Activated T-cell treated with anti-CD3 and anti-CD28 coated beads for 1 hour (primary cell): ENCODE results near the gene TMEM101.
"Not testable (repeated sequence)": the region's sequence is repeated elsewhere in the genome, so short reads cannot be mapped to it uniquely, and the experiment has no call there.

Experiments
- DNase-seq: peaks from one replicate; pipeline ENCODE4 v3.0.0-alpha.2; 2020; ENCODE audit warnings: low read depth

The TMEM101 gene

DNA sequence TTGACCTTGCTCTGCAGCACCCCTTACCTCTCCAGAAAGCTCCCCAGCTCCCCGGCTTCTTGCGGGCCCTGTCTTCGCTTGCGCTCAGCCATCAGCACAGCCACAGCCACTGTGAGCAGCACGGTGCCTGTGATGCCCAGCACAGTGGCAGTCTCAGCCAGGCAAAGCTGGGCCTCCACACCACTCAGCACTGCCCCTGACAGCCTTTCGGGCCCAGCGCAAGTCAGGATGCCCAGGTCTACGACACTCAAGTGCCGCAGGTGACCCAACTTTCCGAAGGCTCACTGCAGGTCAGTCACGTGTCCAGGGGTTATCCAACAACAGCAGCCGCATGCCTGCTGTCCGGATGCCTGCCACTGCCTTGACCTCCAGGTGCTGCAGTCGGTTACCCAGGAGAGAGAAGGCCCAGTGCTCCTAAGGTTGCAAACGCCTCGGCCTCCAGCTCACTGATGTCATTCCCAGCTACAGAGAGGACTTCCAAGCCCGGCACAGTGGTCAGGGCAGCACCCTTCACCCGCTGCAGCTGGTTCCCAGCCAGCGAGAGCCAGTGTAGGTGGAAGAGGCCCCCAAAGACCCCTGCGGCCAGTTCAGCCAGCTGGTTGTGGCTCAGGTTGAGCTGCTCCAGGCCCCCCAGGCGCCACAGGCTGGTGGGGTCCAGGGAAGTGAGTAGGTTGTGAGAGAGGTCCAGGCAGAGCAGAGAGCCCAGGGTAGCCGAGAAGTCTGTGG, 8.9 kb upstream of the TMEM101 start:
- no peak for DNase-seq

DNA sequence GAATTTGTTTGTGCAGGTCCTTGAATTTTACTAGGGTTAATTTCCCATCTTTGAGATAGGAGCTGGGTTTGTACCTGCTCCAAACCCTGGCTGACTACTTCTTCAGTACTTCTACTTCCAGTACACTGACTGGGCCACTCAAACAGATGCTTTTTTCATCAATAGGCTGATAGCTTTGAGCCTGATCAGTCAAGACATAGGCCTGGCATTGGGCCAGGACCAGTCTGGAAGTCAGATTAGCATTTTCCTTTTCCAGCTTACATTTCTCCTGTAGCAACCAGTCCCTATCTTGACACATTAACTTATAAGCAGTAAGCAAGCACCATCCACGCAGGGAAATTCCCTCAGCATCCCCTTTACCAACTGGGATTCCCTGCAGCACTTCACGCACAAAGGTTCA, 7.5 kb upstream of the TMEM101 start:
- no peak for DNase-seq

DNA sequence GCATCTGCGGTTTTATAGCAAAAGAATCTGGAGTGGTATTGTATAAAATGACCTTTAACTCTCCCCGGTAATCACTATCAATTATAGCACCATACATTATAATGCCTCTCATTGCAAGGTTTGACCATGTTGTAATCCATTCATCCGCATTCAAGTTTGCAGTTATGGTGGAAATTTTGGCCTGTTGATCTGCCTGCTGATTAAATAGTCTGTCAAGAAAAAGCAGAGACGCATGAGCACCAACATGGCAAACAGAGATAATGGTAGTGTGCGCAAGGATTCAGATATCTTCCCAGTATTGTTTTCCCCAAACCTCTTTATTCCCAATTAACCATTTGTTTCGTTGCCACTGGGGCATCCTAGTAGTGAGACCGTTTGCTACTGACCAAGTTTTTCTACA, 6.5 kb upstream of the TMEM101 start:
- not testable (repeated sequence) for DNase-seq

DNA sequence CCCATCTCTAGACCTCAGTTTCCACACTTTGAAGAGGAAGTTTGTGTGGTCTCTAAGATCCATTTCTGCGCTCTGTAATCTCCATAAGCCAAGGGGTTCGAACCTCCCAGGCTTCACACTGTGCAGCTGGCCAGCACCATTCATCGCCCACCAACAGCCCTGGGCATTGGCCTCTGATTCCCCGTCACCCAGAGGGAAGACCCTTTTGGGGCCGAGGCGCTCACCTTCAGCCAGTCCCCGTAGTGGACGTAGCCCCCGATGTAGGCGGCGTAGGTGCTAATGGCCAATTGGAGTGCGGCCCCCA, 678 bp downstream of the TMEM101 start:
- no peak for DNase-seq

DNA sequence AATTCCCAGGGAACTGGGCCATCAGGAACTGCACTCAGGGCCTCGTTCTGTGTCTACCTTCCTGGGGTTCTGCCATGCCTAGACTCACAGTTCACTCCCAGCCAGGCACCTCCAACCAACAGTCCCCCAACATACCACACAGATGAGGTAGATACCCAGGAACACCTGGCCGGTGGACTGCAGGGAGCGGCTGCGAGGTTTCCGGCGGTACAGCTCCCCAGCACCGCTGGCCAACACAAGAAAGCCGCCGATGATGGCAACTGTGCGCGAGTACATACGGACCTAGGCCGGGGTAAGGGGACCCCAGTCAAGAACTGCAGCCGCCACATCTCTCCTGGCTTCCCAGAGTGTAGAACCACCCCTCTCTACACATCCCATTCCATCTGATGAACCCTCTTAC, 1.9 kb downstream of the TMEM101 start:
- no peak for DNase-seq

DNA sequence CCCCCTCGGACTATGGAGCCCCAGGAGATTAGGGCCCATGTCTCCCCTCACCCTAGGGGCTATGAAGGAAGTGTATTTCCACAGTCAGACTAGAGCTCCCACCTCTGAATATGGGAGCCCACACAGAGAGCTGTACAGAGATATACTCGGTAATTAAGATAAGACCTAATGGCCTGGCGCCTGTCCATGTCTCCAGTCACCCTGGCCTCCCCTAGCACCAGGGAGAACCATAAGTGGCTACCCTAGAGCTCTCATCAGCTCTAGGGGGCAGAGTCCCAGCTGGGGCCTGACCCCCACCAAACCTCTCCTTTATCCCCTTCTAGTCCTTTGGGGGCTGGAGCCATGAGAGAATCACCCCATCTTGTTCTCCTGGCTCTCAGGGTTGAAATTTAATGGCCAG, 2.4 kb downstream of the TMEM101 start:
- no peak for DNase-seq

DNA sequence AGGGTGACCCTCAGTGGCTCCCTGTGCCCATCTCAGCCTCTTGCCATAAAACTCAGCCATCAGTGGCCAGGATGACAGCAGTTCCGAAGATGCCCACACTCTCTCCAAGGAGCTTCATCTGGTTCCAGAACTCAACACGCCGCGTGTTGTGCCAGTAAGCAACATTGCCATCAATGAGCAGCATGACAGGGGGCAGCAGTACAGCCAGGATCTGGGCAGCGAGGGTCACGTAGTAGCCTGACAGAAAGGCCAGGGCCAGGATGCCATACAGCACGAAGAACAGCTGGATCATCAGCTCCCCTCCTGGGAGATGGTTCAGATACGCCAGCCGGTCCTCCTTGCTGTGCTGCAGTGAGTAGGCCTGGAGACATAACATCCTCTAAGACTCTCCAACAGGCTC, 2.9 kb downstream of the TMEM101 start:
- DNase-seq: no peak

- DNase-seq: no peak
These were observed 3.7 kb downstream of the TMEM101 start for GRCh38 chr17:44010966-44011647.

GRCh38 chr17:44008205-44008909, 6.4 kb downstream of the TMEM101 start:
- DNase-seq: no peak

- no peak for DNase-seq
These were observed 7.2 kb downstream of the TMEM101 start for GRCh38 chr17:44007346-44008204.

DNA sequence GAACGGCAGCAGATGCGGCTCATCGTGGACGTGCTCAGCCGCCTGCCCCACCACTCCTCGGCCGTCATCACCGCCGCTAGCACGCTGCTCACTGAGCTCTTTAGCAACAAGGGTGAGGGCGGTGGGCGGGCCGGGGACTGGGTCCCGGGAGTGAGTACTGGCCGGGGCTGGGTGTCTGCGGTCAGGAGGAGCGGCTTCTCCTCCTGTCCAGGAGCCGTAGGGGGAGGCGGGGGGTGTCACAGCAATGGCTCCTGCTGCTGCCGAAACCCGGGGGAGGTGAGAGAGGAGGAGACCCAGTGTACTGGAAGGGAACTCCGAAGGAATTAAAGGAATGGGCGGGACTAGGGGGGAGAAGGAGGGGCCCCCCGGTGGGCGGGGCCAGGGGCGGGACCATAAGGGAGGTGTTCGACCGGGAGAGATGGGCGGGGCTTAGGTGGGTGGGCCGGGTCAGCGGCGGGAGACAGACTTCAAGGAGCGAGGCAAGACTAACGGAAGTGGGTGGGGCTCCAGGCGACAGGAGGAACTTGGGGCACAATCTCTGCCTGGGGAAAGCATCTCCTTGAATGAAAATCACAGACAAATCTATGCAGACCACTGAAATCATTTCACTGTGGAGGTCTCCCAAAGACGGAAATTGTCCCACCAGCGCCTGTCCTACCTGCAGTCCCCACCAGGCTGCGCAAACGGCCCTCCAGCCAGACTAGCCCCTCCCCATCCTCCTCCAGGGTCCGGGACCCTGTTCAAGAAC, 8.0 kb downstream of the TMEM101 start:
- peak; percentile 99 for DNase-seq

- DNase-seq: no peak
These were observed 8.5 kb downstream of the TMEM101 start for GRCh38 chr17:44006272-44006597.

DNA sequence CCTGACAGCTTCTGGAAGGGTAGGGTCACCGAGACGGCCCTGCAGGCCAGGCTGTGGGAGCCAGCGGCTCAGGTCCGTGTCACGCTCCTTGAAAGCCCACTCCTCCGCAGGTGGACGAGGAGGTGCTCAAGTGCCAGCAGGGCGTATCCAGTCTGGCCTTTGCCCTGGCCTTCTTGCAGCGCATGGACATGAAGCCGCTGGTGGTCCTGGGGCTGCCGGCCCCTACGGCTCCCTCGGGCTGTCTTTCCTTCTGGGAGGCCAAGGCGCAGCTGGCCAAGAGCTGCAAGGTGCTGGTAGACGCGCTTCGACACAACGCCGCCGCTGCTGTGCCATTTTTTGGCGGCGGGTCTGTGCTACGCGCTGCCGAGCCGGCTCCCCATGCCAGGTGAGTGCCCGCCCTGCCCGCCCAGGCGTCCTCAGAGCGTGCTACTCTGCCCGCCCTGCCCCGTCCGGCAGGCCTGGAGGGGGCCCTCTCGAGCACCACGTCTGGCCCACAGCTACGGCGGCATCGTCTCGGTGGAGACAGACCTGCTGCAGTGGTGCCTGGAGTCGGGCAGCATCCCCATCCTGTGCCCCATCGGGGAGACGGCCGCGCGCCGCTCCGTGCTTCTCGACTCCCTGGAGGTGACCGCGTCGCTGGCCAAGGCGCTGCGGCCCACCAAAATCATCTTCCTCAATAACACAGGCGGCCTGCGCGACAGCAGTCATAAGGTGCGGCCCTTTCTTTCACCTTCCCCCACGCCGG, 9.1 kb downstream of the TMEM101 start:
- DNase-seq: peak; percentile 18

DNA sequence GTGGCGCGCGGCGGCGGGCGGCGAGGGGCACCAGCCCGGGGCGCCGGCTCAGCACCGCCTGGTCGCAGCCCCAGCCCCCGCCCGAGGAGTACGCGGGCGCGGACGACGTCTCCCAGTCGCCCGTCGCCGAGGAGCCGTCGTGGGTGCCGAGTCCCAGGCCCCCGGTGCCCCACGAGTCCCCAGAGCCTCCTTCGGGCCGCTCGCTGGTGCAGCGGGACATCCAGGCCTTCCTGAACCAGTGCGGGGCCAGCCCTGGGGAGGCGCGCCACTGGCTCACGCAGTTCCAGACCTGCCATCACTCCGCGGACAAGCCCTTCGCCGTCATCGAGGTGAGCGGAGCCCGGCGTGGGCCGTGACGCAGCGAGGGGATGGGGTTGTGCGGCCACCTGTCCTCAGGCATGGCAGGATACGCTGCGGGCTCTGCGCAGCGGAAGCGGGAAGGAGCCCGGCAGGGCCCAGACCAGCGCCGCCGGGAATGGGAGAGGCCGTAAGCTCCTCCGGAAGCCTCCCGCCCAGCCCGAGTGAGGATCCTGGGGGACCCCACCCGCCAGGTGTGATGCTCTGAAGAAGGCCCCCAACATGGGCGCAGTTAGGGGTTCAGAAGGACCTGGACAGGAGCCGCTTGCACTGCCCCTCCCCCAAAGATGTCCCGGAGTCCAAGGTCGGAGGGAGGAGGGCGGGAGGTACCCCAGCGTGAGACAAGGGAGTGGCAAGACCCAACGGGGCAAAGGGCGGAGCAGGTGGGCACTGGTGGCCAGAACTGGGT, 9.8 kb downstream of the TMEM101 start:
- no peak for DNase-seq

DNA sequence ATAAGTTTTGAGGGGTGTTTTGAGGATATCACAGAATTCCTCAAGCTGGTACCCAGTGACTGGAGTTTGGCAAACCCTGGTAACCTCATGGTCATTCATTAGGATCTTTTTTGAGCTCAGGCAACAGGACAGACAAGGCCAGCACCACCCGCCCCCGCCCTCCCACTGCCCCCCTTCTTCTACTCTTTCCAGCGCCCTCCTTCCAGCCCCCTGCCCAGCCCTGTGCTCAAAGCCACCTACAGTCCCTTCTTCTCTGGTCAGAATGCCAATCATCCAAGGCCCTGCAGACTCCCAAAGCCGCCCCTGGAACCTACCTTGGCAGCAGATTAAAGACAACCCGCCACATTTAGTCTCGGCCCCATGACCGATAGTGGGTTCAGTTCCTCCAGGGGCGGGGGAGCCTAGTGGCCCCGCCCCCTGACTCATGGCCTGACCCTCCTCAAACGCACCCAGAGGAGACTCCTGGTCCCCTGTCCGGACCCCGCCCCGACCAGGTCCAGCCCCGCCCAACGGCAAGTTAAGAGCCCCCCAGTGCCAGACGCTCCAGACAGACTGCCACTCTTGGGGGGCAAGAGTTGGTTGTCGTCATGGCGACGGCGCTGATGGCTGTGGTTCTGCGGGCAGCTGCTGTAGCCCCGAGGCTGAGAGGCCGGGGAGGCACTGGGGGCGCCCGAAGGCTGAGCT, 10.5 kb downstream of the TMEM101 start, which contains the start of gene NAGS:
Gene NAGS (plus strand): TSS at position 546 of the 684 bp plus-strand sequence. CDS start 42 bp downstream, at position 588.
- DNase-seq: no peak

- DNase-seq: no peak
These were observed 12.5 kb downstream of the TMEM101 start for GRCh38 chr17:44002141-44002848.

DNA sequence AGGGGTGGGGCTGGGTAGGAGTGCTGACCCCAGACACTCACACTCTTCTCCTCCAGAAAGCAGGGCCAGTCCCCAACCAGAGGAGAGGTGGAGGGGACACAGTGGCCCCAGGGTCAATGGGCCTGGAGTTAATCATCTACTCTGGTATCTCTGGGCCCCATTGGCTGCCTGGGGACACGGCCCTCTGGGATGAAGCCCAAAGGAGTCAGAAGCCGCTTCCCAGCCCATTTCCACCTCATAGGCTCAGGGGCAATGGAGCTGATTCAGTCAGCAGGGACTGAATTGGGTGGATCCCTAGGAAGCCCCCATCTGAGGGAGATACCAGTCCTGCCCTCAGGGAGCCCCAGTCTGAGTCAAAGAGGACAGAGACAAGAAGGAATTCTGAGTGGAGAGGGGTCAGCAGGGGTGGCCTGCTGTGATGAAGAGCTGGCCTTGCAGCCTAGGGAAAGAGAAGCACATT, 13.3 kb downstream of the TMEM101 start:
- no peak for DNase-seq

- DNase-seq: no peak
These were observed 13.8 kb downstream of the TMEM101 start for GRCh38 chr17:44000871-44001460.
